ENCODE data around the gene PAQR4.
"Not testable (repeated sequence)": the region's sequence is repeated elsewhere in the genome, so short reads cannot be mapped to it uniquely, and the experiment has no call there.

DNA sequence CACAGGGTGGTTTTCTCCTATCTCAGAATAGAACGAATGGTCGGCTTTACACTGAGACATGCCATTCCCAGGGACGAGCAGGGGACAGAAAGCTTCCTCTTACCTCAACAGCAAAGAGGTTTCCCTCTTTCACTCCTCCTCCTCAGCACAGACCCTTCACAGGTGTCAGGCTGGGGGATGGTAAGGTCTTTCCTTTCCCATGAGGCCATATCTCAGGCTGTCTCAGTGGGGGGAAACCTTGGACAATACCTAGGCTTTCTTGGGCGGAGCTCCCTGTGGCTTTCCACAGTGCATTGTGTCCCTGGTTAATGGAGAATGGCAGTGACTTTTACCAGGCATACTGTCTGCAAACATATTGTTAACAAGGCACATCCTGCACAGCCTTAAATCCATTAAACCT, 41.0 kb upstream of the PAQR4 start:
- TF ChIP-seq POLR2A (IDR thresholded peaks at IDR 0.05) = not testable (repeated sequence)
- TF ChIP-seq, protein P1, sequence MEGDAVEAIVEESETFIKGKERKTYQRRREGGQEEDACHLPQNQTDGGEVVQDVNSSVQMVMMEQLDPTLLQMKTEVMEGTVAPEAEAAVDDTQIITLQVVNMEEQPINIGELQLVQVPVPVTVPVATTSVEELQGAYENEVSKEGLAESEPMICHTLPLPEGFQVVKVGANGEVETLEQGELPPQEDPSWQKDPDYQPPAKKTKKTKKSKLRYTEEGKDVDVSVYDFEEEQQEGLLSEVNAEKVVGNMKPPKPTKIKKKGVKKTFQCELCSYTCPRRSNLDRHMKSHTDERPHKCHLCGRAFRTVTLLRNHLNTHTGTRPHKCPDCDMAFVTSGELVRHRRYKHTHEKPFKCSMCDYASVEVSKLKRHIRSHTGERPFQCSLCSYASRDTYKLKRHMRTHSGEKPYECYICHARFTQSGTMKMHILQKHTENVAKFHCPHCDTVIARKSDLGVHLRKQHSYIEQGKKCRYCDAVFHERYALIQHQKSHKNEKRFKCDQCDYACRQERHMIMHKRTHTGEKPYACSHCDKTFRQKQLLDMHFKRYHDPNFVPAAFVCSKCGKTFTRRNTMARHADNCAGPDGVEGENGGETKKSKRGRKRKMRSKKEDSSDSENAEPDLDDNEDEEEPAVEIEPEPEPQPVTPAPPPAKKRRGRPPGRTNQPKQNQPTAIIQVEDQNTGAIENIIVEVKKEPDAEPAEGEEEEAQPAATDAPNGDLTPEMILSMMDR (IDR thresholded peaks at IDR 0.05) = not testable (repeated sequence)

Data from body of pancreas (tissue), 4 donors.